Measurements from ENCODE around the gene GAGE13. TPM values are rescaled to one million over a fixed set of nuclear protein-coding genes. Genes with fewer than 3 reads are reported as not detected.

GAGE13 gene
- total and polyA plus RNA-seq, 9 of the 15 experiments (the other 6 are each of a cell fraction or from before 2014, with no cell fraction given), result 31.6 to 506 (median 154) TPM

DNA sequence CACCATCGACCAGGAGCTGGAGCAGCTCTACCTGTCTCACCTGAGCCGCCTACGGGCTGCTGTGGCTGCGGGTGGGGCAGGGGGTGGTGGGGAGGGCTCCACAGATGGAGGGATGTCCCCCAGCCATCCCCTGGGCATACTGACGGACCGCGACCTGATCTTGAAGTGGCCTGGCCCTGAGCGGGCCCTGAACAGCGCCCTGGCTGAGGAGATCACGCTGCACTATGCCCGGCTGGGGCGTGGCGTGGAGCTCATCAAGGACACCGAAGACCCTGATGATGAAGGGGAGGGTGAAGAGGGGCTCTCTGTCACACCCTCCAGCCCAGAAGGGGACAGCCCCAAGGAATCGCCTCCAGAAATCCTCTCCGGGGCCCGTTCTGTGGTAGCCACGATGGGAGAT, 45.2 kb upstream of the GAGE13 start:
- FAIRE-seq, result no peak
- ChIA-PET POLR2A (no interaction called here), CTCF (ENCODE audit: low intra/inter-chr PET ratio) (no interaction called here)

More for the DNA sequence above, 45.2 kb upstream of the GAGE13 start:
- intact Hi-C loops (cut with micrococcal nuclease), result no loop called here
- no peaks in the 10 kb centered on the region for H3K9me1 ChIP-seq (ENCODE audit: control insufficient read depth, insufficient read depth, low read length)
- no peaks in the 10 kb centered on the region for H3K79me2 ChIP-seq (ENCODE audit: control insufficient read depth, insufficient read depth, low read length)
- no peak overlapping the region for H3K27ac ChIP-seq (ENCODE audit: extremely low read depth, low read depth, low read length)
- no peak for ATAC-seq
- no TSS peak for BruUV-seq (replicated peaks)
- H3K9me3 ChIP-seq (replicated peaks; ENCODE audit: control insufficient read depth, insufficient read depth, low read depth, low read length), result no peaks in the 10 kb centered on the region
- in situ Hi-C loops (cut with MboI), result no loop called here
- WGBS (ENCODE audit: insufficient coverage, low coverage, missing lambda C conversion rate), result 44% methylated on average over 5 of the region's 18 CpGs
- no peak overlapping the region for H3K4me2 ChIP-seq (ENCODE audit: insufficient read depth, low read length)
- no peaks in the 10 kb centered on the region for H3K36me3 ChIP-seq (ENCODE audit: control insufficient read depth, insufficient read depth, low read length)
- no peaks in the 10 kb centered on the region for H3K27me3 ChIP-seq (ENCODE audit: control insufficient read depth in 2 of 2, insufficient read depth in 2 of 2, low read length in 2 of 2)
- H4K20me1 ChIP-seq (replicated peaks; ENCODE audit: control insufficient read depth, insufficient read depth, low read length), result no peaks in the 10 kb centered on the region
- H3K4me3 ChIP-seq, result no peak overlapping the region
- H3K9ac ChIP-seq (ENCODE audit: insufficient read depth in 1 of 2, low read depth in 2 of 2, low read length in 2 of 2), result no peak overlapping the region
- TF ChIP-seq YY1 (IDR thresholded peaks at IDR 0.05; ENCODE audit: borderline replicate concordance in 1 of 3, control insufficient read depth in 1 of 3, extremely low read depth in 1 of 3, insufficient read depth in 3 of 3, insufficient read length in 1 of 3, insufficient replicate concordance in 2 of 3, low read depth in 1 of 3, low read length in 2 of 3) (no peak), NFYB (IDR thresholded peaks at IDR 0.05; ENCODE audit: extremely low read depth, insufficient read length) (no peak), EP400 (IDR thresholded peaks at IDR 0.05) (no peak), KDM1A (IDR thresholded peaks at IDR 0.05) (no peak)
- TF ChIP-seq, protein P1, sequence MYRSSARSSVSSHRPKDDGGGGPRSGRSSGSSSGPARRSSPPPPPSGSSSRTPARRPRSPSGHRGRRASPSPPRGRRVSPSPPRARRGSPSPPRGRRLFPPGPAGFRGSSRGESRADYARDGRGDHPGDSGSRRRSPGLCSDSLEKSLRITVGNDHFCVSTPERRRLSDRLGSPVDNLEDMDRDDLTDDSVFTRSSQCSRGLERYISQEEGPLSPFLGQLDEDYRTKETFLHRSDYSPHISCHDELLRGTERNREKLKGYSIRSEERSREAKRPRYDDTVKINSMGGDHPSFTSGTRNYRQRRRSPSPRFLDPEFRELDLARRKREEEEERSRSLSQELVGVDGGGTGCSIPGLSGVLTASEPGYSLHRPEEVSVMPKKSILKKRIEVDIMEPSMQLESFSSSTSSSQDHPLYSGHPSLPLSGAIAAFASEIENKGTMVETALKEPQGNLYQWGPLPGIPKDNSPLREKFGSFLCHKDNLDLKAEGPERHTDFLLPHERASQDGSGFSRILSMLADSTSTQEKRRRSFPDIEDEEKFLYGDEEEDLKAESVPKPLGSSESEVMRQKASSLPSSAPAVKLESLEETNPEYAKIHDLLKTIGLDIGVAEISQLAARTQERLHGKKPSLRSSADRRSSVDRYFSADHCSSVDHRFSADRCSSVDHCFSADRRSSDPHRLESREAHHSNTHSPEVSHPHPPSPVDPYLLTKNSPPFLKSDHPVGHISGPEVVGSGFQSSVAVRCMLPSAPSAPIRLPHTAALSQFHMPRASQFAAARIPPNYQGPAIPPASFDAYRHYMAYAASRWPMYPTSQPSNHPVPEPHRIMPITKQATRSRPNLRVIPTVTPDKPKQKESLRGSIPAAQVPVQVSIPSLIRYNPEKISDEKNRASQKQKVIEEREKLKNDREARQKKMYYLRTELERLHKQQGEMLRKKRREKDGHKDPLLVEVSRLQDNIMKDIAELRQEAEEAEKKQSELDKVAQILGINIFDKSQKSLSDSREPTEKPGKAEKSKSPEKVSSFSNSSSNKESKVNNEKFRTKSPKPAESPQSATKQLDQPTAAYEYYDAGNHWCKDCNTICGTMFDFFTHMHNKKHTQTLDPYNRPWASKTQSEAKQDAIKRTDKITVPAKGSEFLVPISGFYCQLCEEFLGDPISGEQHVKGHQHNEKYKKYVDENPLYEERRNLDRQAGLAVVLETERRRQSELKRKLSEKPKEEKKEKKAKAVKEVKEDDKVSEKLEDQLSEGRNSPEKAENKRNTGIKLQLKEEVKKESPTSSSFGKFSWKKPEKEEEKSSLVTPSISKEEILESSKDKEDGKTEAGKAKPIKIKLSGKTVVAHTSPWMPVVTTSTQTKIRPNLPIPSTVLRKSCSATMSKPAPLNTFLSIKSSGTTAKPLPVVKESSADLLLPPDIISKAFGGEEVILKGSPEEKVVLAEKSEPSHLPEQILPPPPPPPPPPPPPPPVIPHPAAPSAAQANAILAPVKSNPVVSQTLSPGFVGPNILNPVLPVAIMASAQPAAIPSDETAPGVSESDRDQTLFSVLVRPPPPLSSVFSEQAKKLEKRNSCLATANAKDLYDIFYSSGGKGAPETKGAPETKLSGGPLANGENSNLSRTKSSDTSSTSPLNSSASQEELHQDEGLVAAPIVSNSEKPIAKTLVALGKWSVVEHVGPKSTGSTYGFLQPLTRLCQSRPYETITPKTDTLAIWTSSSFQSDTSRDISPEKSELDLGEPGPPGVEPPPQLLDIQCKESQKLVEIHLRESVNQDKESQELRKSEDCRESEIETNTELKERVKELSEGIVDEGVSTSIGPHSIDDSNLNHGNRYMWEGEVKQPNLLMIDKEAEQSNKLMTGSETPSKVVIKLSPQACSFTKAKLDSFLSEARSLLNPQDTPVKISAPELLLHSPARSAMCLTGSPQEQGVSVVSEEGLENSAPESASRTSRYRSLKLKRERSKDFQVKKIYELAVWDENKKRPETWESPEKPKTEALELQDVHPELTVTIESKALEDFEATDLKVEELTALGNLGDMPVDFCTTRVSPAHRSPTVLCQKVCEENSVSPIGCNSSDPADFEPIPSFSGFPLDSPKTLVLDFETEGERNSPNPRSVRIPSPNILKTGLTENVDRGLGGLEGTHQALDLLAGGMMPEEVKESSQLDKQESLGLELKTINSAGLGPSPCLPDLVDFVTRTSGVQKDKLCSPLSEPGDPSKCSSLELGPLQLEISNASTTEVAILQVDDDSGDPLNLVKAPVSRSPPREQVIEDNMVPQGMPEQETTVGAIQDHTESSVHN (IDR thresholded peaks at IDR 0.05; ENCODE audit: borderline replicate concordance in 1 of 2, low read depth in 1 of 2), result no peak
- TF ChIP-seq, protein P2, sequence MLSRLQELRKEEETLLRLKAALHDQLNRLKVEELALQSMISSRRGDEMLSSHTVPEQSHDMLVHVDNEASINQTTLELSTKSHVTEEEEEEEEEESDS (CRISPR knock-in tag; IDR thresholded peaks at IDR 0.05), result no peak
- DNase-seq (ENCODE audit: extremely low read depth in 1 of 4, low spot score in 3 of 4), result no peak
- no peak overlapping the region for H2AFZ ChIP-seq (ENCODE audit: low read depth, low read length)
- peaks cover 3 to 13% of the 10 kb centered on the region in 2 experiments; a peak in 3 of 5 replicates for H3K4me1 ChIP-seq (replicated peaks in 1 of 2; ENCODE audit: control insufficient read depth in 2 of 2, insufficient read depth in 2 of 2, low read length in 2 of 2)

Data from K562 (cell line).